Ovary (tissue), 9 donors: ENCODE data around the gene OTULINL. TPM values are rescaled to one million over a fixed set of nuclear protein-coding genes. Genes with fewer than 3 reads are reported as not detected.

Experiments
- DNase-seq, 5 donors: peaks; one replicate each; pipeline ENCODE4 v3.0.0-alpha.2; 2019 to 2020
- H3K27ac ChIP-seq, 2 donors: fragments of 200-600 bp; one replicate each; pipeline versions ENCODE4 v1.5.1 to v1.8.0; 2019 to 2022
- H3K27me3 ChIP-seq: fragments of 200-600 bp; one replicate; pipeline ENCODE4 v1.8.0; 2022
- H3K36me3 ChIP-seq: fragments of 200-600 bp; sonication (generic); one replicate; pipeline ENCODE4 v1.5.1; 2019
- H3K4me1 ChIP-seq: one replicate; pipeline ENCODE4 v1.8.1; 2013; ENCODE audit warnings: mild to moderate bottlenecking, moderate library complexity; ENCODE audit not compliant: insufficient read depth
- H3K4me3 ChIP-seq: fragments of 200-600 bp; sonication (generic); one replicate; pipeline ENCODE4 v1.5.1; 2017
- H3K9me3 ChIP-seq, 2 donors: fragments of 200-600 bp in 1 of 2; sonication (generic) in 1 of 2; one replicate each; pipeline versions ENCODE4 v1.5.1 to v1.8.1; 2013 to 2019; ENCODE audit warnings: mild to moderate bottlenecking in 1 of 2, moderate library complexity in 1 of 2
- CTCF ChIP-seq, 3 donors: fragments of 450-650 bp in 2 of 3; fragments of 200-600 bp in 1 of 3; IDR thresholded peaks; one replicate each; pipeline versions ENCODE4 v1.5.1 to v1.8.0; 2016 to 2022; ENCODE audit warnings: antibody characterized with exemption in 3 of 3, mild to moderate bottlenecking in 1 of 3
- EP300 ChIP-seq: sonication (generic); formaldehyde crosslinking; IDR thresholded peaks from one replicate; pipeline ENCODE4 v1.6.1; 2017; ENCODE audit warnings: antibody characterized with exemption
- POLR2A ChIP-seq: fragments of 450-650 bp; IDR thresholded peaks from one replicate; pipeline ENCODE4 v1.6.1; 2017; ENCODE audit warnings: antibody characterized with exemption, mild to moderate bottlenecking, moderate library complexity
- WGBS, 3 donors: extraction: QIAGEN DNeasy Blood & Tissue Kit in 1 of 3; methylation state at CpG; one replicate each; pipeline versions ENCODE4 v1.1.5 to v1.1.7; 2013 to 2017; 5-methylcytosine and 5-hydroxymethylcytosine counted together
- intact Hi-C, 4 donors: fragments of 100-400 bp; cut with DNase I; formaldehyde crosslinking; loops; one replicate each; pipeline versions ENCODE4 v1.11.0 to v1.15.1; 2022 to 2023
- polyA plus RNA-seq, 2 donors: library from polyadenylated mRNA; stranded (reverse); fragments of 200-250 nt in 1 of 2; fragments of 350-450 nt in 1 of 2; fragmentation: Illumina TruSeq in 1 of 2; extraction: RNeasy Lipid Tissue Mini Kit (QIAGEN cat#74804) in 1 of 2; gene quantifications; one replicate each; pipeline ENCODE4 v1.2.3, GENCODE V29; 2013 to 2014
- total RNA-seq, 7 donors: library from RNA; depleted of rRNA in 2 of 7; stranded (reverse); fragments of >200 nt in 2 of 7; fragmentation: NEBNext Ultra II Directional in 3 of 7; extraction: Animal tissue kit (Norgen Biotek cat#: 25700) in 3 of 7; gene quantifications; one replicate each; pipeline versions ENCODE4 v1.1.0 to v1.2.4, GENCODE V29; 2016 to 2023
- donor health status: DM: no; HTN: no; CAD: no; lungs with moderate emphysema.
- donor health status: DM: no; HTN: no; CAD: no.
- donor health status: Bipolar disorder and iron deficiency.
- donor health status: DM: yes; HTN: yes; CAD: no.
- donor health status: DM: no; HTN: no; CAD: no.
- donor health status: DM: yes; HTN: yes; CAD: no.

OTULINL gene
- total and polyA plus RNA-seq, 9 donors: 2.3 to 14.9 (median 5.3) TPM

GRCh38 chr5:14597080-14597479, 15.5 kb downstream of the OTULINL start:
- intact Hi-C loops: no loop called here
- H3K36me3 ChIP-seq: no peaks in the 10 kb centered on the region
- no peaks in the 10 kb centered on the region for H3K4me1 ChIP-seq
- no peak for DNase-seq
- no peak overlapping the region for H3K27ac ChIP-seq
- no peaks in the 10 kb centered on the region for H3K9me3 ChIP-seq
- 83 to 89% (median 85%) methylated on average over 1 of the region's 1 CpG for WGBS, 3 donors
- no peaks in the 10 kb centered on the region for H3K27me3 ChIP-seq
- TF ChIP-seq POLR2A (no peak), CTCF (IDR thresholded peaks at IDR 0.05) (no peak), EP300 (no peak)
- no peak overlapping the region for H3K4me3 ChIP-seq

- no peaks in the 10 kb centered on the region for H3K27me3 ChIP-seq
- no peaks in the 10 kb centered on the region for H3K9me3 ChIP-seq
- no peak for DNase-seq
- no peaks in the 10 kb centered on the region for H3K4me1 ChIP-seq
- no peak overlapping the region for H3K4me3 ChIP-seq
- 59 to 70% (median 59%) methylated on average over 2 of the region's 2 CpGs for WGBS, 3 donors
- intact Hi-C loops: no loop called here
- H3K36me3 ChIP-seq: no peaks in the 10 kb centered on the region
- H3K27ac ChIP-seq: no peak overlapping the region
- TF ChIP-seq EP300: no peak
- TF ChIP-seq POLR2A: no peak
- no peak for TF ChIP-seq CTCF (IDR thresholded peaks at IDR 0.05)
These were observed 16.6 kb downstream of the OTULINL start for GRCh38 chr5:14598225-14598624.

DNA sequence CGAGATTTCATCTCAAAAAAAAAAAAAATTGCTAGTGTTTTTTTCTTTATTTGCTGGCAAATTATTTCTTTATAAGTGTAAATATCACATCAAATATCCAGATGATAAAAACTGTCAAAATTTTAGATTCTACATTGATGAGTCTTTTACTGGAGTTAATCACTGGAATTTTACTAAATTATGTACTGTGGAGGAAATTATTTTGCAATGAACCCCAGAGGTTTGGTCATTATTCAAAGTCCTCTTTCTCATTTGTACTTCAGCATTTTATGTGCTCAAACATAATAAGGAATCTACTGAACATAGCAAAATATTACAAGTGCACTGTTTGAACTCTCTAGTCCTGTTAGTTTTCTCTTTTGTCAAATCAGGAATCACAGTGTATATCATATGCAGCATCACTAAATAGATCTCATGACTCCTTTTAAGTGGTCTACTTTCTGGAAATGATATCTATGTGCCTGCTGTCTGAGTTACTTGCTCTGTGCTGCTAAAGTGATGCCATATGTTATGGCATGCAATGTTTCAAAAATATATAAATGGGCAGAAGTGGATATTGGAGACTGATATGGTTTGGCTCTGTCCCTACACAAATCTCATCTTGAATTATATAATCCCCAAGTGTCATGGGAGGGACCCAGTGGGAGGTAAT, 18.0 kb downstream of the OTULINL start:
- Histone ChIP-seq H3K27me3 (no peaks in the 10 kb centered on the region), H3K4me3 (no peak overlapping the region), H3K4me1 (no peaks in the 10 kb centered on the region), H3K27ac (no peak overlapping the region), H3K36me3 (no peaks in the 10 kb centered on the region), H3K9me3 (no peaks in the 10 kb centered on the region)
- intact Hi-C loops: no loop called here
- WGBS, 3 donors: 72 to 81% (median 77%) methylated on average over 1 of the region's 1 CpG
- TF ChIP-seq EP300: no peak
- no peak for TF ChIP-seq POLR2A
- no peak for TF ChIP-seq CTCF (IDR thresholded peaks at IDR 0.05)
- DNase-seq: no peak

DNA sequence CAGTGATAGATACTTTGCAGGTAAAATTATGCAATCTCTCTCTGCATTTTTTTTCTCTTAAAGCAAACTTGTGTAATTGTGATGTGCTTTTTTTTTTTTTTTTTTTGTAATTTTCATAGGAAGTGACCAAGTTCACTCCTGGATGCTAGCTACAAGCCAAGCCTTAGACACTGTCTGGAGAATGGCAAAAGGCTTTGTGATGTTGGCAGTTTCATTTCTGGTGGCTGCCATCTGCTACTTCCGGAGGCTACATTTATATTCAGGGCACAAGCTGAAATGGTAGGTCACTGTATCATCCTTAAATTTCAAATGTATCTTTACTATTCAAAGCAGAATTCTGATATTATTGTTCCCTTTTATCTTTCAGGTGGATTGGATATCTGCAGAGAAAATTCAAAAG, 19.3 kb downstream of the OTULINL start:
- Histone ChIP-seq H3K27ac (no peak overlapping the region), H3K27me3 (no peaks in the 10 kb centered on the region), H3K4me1 (no peaks in the 10 kb centered on the region), H3K9me3 (no peaks in the 10 kb centered on the region), H3K4me3 (no peak overlapping the region), H3K36me3 (no peaks in the 10 kb centered on the region)
- TF ChIP-seq EP300 (no peak), POLR2A (no peak), CTCF (IDR thresholded peaks at IDR 0.05) (no peak)
- no peak for DNase-seq
- intact Hi-C loops: no loop called here
- WGBS, 3 donors: 86 to 90% (median 89%) methylated on average over 1 of the region's 1 CpG
